Fibroblast of skin of left quadriceps (primary cell): ENCODE measurements around the gene ARMH1.
"Not testable (repeated sequence)": the region's sequence is repeated elsewhere in the genome, so short reads cannot be mapped to it uniquely, and the experiment has no call there.

Experiments
- DNase-seq, 2 experiments: peaks; one replicate each; pipeline ENCODE4 v3.0.0-alpha.2; 2013; ENCODE audit warnings: low read depth in 2 of 2

Gene ARMH1

DNA sequence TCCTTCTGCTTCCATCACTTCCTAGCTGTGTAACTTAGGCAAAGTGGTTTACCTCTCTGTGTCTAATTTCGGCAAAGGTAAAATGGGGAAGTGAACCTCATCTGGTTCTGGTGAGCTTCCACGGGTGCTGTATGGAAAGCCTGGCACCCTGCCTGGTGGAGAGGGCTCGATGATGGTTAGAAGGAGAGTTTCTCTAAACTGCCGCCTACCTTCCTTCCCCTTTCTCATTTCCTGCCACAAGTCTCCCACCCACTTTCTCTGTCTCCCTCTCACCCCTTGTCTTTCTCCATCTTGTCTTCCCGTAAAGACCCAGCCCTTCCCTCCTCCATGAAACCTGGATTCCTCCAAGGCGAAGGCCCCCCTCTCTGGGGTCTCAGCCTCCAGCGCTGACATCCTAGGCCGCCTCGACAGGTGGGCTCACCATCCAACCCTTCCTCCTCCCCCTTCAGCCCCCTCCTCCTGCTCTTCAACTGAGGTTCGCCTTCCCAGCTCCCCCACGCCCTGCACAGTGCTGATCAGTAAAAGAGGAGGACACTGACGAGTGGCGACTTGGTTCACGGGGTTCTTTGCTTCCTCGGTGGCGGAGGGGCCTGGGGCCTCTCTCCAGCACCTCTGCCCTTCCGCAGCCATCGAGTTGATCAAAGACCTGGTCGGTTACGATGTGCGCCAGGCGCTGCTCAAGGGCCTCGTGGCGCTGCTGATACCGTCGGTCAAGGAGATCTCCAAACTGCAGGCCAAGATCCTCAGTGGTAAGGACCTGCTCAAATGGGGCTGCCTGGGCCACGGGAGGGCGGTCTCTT is 49.2 kb downstream of the ARMH1 start:
- DNase-seq, result no peak

GRCh38 chr1:44724296-44724954 is 49.9 kb downstream of the ARMH1 start:
- DNase-seq, result no peak

DNA sequence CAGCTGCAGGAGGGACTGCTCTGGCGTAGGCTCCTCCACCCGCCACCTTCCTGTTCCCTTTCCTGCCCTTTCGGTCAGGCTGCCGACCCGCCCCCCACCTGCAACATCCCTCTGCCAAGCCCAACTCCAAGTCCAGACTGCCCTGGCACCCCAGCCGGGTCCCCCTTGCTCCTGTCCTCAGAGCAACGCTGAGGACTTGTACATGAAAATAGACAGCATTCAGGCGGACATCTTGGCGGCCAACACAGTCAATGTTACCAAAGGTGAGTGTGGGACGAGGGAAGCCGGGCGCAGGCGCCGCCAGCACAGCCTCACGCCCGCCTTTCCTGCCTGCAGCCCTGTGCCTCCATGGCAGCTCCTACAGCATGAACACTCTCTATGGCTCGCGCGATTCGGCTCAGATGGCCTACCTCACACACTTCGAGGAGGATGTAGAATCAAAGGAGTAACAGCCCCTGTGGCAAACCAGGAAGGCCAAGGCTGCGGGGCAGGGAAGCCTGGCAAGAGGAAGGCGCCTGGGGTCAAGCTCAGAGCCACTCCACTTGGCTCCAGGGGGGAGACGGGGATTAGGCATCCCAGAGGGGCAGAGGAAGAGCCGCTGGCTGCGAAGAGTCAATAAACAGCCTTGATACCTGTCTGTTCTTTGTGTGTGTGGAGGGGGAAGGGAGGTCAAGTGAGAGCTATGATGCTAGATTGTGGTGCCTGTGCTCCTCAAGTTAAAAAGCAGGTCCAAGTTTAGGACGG is 50.6 kb downstream of the ARMH1 start:
- DNase-seq, result no peak

- peak; percentile 95 to 97 for DNase-seq
These were observed 56.4 kb downstream of the ARMH1 start, which contains the start of gene RNU5D-1 for GRCh38 chr1:44730741-44731512. Gene RNU5D-1, minus strand, starts transcription at chr1:44731170.

DNA sequence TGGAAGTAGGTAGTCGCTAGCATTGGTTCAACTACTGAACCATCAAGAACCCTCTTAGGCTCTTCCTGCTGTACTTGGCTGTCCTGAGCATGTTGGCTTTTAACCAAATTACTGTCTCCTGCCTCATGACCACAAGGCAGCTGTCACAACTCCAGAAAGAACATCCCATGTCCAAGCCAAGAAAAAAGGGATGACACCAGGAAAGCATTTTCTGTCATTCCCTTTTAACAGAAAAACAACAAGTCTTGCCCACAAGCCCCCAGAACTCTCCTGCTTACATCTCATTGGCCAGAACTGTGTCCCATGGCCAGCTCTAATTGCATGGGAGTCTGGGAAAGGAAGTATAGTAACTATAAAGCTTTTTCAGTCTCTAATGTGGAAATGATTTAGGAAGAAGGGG is 58.9 kb downstream of the ARMH1 start:
- DNase-seq, result no peak

DNA sequence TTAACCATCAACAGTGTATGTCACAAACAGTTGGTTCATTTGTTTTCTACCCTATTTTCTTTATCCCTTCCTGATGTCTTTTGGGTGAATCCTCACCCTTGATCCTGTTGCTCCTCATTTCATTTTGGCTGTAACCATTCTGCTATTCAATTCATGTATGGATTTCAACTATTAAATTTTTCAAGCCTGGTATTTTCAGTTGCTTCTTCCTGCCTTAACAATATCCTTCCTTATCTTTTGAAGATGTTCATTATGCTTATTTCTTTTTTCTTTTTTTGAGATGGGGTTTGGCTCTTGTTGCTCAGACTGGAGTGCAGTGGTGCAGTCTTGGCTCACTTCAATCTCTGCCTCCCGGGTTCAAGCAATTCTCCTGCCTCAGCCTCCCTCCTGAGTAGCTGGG is 59.3 kb downstream of the ARMH1 start:
- DNase-seq, result no peak

GRCh38 chr1:44735992-44736391 is 61.5 kb downstream of the ARMH1 start:
- no peak for DNase-seq

GRCh38 chr1:44738953-44739306 is 64.4 kb downstream of the ARMH1 start:
- DNase-seq, result not testable (repeated sequence)

DNA sequence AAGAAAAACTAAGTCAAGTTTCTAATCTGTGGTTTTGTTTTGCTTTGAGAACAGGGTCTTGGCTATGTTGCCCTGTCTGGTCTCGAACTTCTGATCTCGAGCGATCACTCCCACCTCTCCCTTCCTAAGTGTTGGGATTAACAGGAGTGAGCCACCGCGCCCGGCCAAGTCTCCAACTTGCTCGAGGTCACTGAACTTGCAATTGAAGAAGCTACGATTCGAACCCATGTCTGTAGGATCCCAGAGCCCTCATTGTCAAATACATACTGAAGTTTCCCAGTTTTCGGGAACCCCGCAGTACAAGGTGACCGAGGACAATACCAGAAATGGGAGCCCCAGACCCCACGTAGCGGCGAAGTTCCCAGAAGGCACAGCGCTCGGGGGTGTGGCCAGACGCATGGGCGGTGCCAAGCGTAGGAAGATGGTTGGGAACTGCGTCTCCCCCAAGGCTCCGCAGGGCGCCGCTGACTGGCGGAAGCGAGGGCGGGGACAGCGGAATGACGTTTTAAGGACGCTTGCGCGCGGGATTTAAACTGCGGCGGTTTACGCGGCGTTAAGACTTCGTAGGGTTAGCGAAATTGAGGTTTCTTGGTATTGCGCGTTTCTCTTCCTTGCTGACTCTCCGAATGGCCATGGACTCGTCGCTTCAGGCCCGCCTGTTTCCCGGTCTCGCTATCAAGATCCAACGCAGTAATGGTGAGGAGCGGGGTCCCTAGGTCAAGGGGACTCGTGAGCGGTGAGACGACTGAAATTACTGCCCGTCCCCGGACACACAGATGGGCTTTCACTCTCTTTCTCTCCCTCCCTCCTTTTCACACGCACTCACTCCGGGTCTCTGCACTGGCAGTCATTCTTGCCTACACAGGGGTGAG is 65.0 kb downstream of the ARMH1 start, which contains the start of gene KIF2C:
TSS of gene KIF2C (plus strand) at position 531 of the 872 bp plus-strand sequence. CDS start at position 627, 96 bp downstream.
- DNase-seq, result peak; percentile 94

GRCh38 chr1:44740179-44740617 is 65.7 kb downstream of the ARMH1 start:
- no peak for DNase-seq

DNA sequence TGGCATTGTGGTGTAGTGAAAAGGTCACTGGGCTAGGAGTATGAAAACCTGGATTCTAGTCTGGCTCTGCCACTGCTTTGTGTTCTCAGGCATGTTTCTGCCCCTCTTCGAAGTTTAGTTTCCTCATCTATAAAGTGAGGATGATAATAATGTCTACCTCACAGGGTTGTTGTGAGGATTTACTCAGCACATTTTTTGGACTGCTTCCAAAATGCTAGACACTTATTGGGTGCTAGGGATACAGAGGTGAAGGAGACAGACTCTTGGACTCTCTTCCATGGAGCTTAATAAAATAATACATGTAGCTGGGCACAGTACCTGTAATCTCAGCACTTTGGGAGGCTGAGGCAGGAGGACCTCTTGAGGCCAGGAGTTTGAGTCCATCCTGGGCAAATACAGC is 68.7 kb downstream of the ARMH1 start:
- no peak for DNase-seq

- no peak for DNase-seq
These were observed 73.4 kb downstream of the ARMH1 start for GRCh38 chr1:44747878-44748277.

GRCh38 chr1:44757420-44757819 is 82.9 kb downstream of the ARMH1 start:
- DNase-seq, result no peak

DNA sequence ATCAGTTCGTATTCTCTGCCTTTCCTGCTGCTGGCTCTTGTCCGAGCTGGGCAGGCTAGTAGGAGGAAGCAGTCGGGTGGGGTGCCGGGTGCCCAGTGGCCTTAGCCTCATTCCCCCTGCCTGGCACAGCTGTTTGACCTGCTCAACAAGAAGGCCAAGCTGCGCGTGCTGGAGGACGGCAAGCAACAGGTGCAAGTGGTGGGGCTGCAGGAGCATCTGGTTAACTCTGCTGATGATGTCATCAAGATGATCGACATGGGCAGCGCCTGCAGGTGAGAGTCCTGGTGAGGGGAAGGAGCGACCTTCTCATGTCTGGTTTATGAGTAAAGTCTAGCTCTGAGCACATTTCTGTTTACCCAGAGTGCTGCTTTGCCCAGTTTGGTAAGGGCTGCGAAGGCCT is 84.6 kb downstream of the ARMH1 start:
- DNase-seq, result no peak

- no peak for DNase-seq
These were observed 86.4 kb downstream of the ARMH1 start for GRCh38 chr1:44760876-44761275.

DNA sequence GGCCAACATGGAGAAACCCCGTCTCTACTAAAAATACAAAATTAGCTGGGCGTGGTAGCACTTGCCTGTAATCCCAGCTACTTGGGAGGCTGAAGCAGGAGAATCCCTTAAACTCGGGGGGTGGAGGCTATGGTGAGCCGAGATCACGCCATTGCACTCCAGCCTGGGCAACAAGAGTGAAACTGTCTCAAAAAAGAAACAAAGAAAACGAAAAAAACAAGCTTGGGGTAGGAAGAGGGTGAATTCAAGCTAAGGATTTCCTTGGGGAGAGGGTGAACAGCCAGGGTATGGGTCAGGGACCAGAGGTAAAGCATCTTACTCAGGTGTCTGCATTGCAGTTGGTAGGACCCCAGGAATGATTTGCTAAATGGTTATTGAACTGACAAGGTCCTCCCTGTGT is 91.9 kb downstream of the ARMH1 start:
- DNase-seq, result not testable (repeated sequence)
